Activated T-cell treated with anti-CD3 and anti-CD28 coated beads, Interleukin-2, amount 50 U/mL, for 4 hours (primary cell): ENCODE results near the gene POU3F3. TPM values are rescaled to one million over a fixed set of nuclear protein-coding genes. Genes with fewer than 3 reads are reported as not detected.

ENCODE experiments used
- ATAC-seq, 2 donors: fragments of 200-7000 bp; cut with Tn5 transposase; one replicate each; pipeline ENCODE4 v1.10.0; 2021
- DNase-seq: peaks from one replicate; pipeline ENCODE4 v3.0.0-alpha.2; 2020
- H3K27me3 Mint-ChIP-seq: one replicate; pipeline ENCODE4 v1.8.0; 2021; ENCODE audit warnings: low read depth, mixed read lengths
- H3K36me3 Mint-ChIP-seq: one replicate; pipeline ENCODE4 v1.8.0; 2022; ENCODE audit warnings: mixed read lengths; ENCODE audit not compliant: insufficient read depth
- H3K4me1 Mint-ChIP-seq: one replicate; pipeline ENCODE4 v1.8.0; 2021; ENCODE audit warnings: low read depth, mixed read lengths
- H3K4me3 Mint-ChIP-seq: one replicate; pipeline ENCODE4 v1.8.0; 2021; ENCODE audit warnings: mild to moderate bottlenecking, moderate library complexity, mixed read lengths
- H3K9me3 Mint-ChIP-seq: one replicate; pipeline ENCODE4 v1.8.0; 2021; ENCODE audit warnings: mixed read lengths
- total RNA-seq, 3 donors: library from RNA; stranded (reverse); gene quantifications; one replicate each; pipeline ENCODE4 v1.2.1, GENCODE V29; 2021

POU3F3 gene
- total RNA-seq, result not detected

DNA sequence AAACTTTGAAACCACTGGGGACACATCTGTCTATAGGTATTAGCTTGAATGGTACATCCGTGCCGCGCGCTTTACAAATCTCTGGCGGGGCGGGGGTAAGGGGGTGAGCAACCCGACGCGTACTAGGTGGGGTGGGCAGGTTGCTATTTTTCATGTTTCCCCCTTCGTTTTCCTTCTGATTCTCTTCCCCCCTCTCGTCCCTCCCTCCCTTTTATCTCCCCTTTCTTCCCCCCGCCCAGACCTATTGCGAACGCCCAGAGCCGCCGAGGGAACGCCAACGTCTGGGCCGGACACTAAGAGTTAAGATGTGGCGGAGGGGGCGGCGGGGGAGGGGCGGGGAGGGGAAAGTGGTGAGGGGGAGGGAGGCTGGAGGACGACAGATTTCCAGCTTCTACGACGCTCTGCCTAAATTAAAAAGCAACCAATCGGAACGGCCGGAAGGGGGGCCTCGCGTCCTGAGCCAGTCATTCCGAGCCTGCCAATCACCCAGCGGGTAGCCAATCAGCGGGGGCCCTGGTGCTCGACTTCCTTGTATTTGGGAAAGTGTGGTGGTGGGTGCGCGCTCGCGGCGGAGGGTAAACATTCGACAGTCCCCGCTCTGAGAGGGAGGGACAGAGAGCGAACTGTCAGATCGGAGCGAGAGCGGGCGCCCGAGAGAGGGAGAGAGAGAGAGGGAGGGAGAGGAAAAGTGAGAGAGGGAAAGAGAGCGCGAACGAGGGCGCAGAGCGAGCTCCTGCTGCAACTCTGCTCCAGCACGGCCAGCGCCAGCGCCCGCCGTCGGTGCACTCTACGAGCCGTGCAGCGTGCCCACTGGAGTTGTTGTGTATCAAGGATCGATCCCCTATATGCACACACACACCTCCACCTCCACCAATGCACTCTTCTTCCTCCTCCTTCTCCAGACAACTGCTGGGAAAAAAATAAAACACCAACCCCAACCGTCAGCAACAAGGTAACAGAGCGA lies at the start of gene POU3F3:
TSS of gene POU3F3 (plus strand) at position 582 of the 964 bp plus-strand sequence. CDS start 1,396 bp downstream, outside the sequence.
- peak within 1 kb of the TSS; percentile 81 for H3K4me3 Mint-ChIP-seq
- H3K36me3 Mint-ChIP-seq, result no peaks in the 10 kb centered on the region
- peaks cover 69% of the 10 kb centered on the region for H3K27me3 Mint-ChIP-seq
- DNase-seq (no peak), ATAC-seq (peak; percentile 37 to 40)
- peaks cover 33% of the 10 kb centered on the region for H3K4me1 Mint-ChIP-seq
- H3K9me3 Mint-ChIP-seq, result peaks cover 7% of the 10 kb centered on the region

DNA sequence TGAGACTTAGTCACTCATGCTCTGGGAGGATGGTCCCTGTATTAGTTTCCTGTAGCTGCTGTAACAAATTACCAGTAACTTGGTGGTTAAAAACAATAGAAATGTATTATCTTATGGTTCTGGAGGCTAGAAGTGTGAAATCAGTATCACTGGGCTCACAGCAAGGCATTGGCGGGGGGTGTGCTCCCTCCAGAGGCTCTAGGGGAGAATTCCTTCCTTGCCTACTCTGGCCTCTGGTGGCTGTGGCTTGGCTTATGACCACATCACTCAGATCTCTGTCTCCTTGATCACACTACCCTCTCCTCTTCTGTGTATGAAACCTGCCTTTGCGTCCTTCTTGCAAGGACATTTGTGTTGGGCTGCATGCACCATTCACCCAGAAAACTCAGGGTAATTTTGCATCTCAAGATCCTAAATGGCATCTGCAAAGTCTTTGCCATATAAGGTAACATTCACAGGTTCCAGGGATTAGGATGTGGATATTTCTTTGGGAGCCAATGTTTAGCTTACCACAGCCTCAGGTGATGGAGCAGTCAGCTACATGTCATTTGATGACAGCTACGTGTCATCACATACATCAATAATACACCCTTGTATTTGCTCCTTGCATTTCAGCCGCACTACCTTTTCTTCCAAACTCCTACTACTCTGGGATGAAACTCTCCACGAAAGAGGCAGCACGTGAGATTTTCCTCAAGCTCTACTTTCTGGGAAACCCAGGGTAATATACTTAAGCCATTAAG lies 49.6 kb upstream of the POU3F3 start:
- Mint-ChIP-seq H3K9me3 (peaks cover 15% of the 10 kb centered on the region), H3K36me3 (no peaks in the 10 kb centered on the region), H3K4me3 (no peak overlapping the region), H3K4me1 (no peaks in the 10 kb centered on the region), H3K27me3 (peaks cover 5% of the 10 kb centered on the region)
- DNase-seq (no peak), ATAC-seq (no peak)

GRCh38 chr2:104812286-104812685 lies 41.6 kb upstream of the POU3F3 start:
- no peaks in the 10 kb centered on the region for H3K36me3 Mint-ChIP-seq
- H3K4me1 Mint-ChIP-seq, result no peaks in the 10 kb centered on the region
- no peak overlapping the region for H3K4me3 Mint-ChIP-seq
- H3K9me3 Mint-ChIP-seq, result peaks cover 12% of the 10 kb centered on the region
- ATAC-seq (no peak), DNase-seq (no peak)
- peaks cover 8% of the 10 kb centered on the region for H3K27me3 Mint-ChIP-seq

DNA sequence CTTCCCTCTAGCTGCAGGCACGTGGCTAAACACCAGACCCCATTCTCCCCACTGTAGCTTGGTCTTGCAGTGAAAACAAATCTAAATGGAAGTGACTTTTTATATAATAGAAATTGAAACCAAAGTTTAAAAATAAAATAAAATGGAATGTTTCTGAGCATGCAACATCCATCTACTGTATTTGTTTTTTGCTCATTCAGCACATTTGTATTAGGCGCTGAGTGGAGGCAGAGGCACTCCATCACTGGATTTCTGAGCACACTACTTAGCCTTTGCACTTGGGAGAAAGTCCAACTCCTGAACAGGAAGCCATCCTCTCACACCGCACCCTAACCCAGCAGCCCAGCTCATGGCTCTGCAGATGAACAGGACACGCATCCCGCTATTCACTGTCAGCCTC lies 37.8 kb upstream of the POU3F3 start:
- no peaks in the 10 kb centered on the region for H3K4me1 Mint-ChIP-seq
- DNase-seq, result no peak
- no peak overlapping the region for H3K4me3 Mint-ChIP-seq
- no peaks in the 10 kb centered on the region for H3K9me3 Mint-ChIP-seq
- no peak for ATAC-seq
- peaks cover 11% of the 10 kb centered on the region for H3K27me3 Mint-ChIP-seq
- H3K36me3 Mint-ChIP-seq, result no peaks in the 10 kb centered on the region

DNA sequence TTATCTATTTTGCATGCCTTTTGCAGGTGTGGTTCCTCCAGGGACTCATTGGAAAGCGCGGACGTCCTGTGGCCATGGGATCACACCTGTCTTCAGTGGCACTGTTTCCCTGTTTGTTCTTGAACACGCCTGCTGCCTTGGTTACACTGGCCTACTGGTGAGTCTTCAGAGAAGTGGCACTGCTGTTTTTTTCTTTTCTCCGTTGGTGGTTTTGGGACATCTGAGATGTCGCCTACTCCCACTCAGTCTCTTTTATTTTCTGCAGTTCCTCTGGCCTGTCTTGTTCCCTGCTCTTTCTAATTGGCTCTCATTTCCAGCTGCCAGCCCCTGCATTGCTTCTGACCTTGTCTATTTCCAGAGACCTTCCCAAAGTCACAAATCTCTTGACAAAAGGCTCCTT lies 35.7 kb upstream of the POU3F3 start:
- DNase-seq (no peak), ATAC-seq (no peak)
- Mint-ChIP-seq H3K9me3 (no peaks in the 10 kb centered on the region), H3K4me3 (no peak overlapping the region), H3K27me3 (peaks cover 11% of the 10 kb centered on the region), H3K36me3 (no peaks in the 10 kb centered on the region), H3K4me1 (no peaks in the 10 kb centered on the region)

- Mint-ChIP-seq H3K27me3 (peaks cover 8% of the 10 kb centered on the region), H3K9me3 (peaks cover 4% of the 10 kb centered on the region), H3K36me3 (no peaks in the 10 kb centered on the region), H3K4me1 (no peaks in the 10 kb centered on the region), H3K4me3 (no peak overlapping the region)
- no peak for DNase-seq
- ATAC-seq, result no peak
These were observed 33.8 kb upstream of the POU3F3 start for GRCh38 chr2:104820126-104820525.

- H3K4me1 Mint-ChIP-seq, result no peaks in the 10 kb centered on the region
- DNase-seq (no peak), ATAC-seq (no peak)
- no peak overlapping the region for H3K4me3 Mint-ChIP-seq
- no peaks in the 10 kb centered on the region for H3K36me3 Mint-ChIP-seq
- H3K27me3 Mint-ChIP-seq, result peaks cover 8% of the 10 kb centered on the region
- H3K9me3 Mint-ChIP-seq, result peaks cover 4% of the 10 kb centered on the region
These were observed 28.6 kb upstream of the POU3F3 start for GRCh38 chr2:104825124-104825865.

DNA sequence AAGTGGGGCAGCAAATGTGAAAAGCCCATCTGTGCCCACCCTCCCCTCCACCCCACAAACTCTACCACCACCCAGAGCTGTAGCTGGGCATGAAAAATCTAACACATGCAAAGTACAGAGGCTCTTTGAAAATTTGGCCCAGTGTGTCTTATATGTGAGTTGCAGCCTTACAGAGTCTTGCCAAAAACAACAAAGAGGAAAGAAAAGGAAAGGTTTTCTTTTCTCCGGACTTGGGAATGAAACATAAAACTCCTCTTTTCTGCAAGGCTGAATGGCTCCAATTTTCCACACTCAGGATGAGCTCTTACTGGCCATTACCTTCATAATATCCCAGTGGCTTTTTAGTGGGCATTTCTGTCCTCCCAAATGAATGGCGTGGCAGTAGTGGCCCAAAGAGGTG lies 27.9 kb upstream of the POU3F3 start:
- H3K9me3 Mint-ChIP-seq, result peaks cover 4% of the 10 kb centered on the region
- no peak overlapping the region for H3K4me3 Mint-ChIP-seq
- H3K27me3 Mint-ChIP-seq, result peaks cover 8% of the 10 kb centered on the region
- DNase-seq, result no peak
- no peaks in the 10 kb centered on the region for H3K36me3 Mint-ChIP-seq
- no peaks in the 10 kb centered on the region for H3K4me1 Mint-ChIP-seq
- ATAC-seq, result no peak

GRCh38 chr2:104831742-104832141 lies 22.2 kb upstream of the POU3F3 start:
- peaks cover 16% of the 10 kb centered on the region for H3K27me3 Mint-ChIP-seq
- H3K36me3 Mint-ChIP-seq, result no peaks in the 10 kb centered on the region
- DNase-seq (no peak), ATAC-seq (no peak)
- no peaks in the 10 kb centered on the region for H3K9me3 Mint-ChIP-seq
- H3K4me3 Mint-ChIP-seq, result no peak overlapping the region
- no peaks in the 10 kb centered on the region for H3K4me1 Mint-ChIP-seq

DNA sequence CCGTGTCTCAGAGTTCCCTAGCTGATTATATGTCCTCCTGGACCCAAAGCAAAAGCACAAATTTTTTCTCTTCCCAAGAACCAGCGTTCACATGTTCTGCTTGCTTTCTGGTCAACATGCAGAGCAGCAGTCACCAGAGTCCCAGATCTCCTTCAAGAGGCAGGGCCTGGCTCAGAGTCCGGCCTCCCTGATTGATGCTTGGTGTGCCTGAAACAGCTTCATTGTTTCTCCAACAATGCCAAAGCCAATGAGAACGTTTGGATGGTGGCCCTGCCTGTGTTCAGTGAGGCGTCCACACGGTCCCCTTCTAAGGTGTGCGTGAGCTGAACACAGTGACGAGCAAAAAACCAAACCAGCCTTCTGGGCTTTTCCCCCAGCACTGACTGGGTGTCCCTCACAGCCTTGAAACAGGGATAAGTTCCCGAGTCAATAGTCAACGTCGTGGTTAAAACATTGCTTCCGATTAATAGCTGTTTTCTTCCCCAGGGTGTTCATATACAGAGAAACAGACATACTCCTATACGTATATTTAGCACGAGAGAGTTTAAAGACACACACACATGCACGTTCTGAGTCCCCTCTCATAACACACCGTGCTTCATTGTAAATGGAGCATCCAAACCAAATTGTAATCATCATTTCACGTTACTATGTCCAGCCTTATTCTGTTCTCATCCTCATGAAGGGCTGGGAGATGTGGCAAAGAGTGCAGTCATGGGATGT lies 19.3 kb upstream of the POU3F3 start:
- Mint-ChIP-seq H3K9me3 (no peaks in the 10 kb centered on the region), H3K4me1 (no peaks in the 10 kb centered on the region), H3K4me3 (no peak overlapping the region), H3K27me3 (peaks cover 15% of the 10 kb centered on the region), H3K36me3 (no peaks in the 10 kb centered on the region)
- ATAC-seq (no peak), DNase-seq (no peak)

DNA sequence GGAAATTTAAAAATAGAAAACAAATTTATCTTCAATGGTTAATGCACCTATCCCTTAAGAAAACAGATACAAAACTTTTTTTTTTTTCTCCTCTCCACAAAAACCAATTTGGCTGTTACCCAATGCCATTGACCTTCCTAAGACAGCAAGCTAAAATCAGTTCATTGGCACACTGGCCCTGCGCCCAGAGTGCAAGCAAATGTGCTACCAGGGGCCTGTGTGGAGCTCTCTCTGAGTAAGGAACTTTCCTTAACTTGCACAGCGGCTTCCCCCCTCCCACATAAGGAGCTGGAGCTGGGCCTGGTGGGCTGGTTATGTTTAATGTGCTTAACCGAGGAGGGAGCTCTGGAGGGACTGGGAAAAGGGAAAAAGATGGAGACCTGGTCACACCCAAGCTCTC lies 17.6 kb upstream of the POU3F3 start:
- Mint-ChIP-seq H3K4me3 (no peak overlapping the region), H3K27me3 (peaks cover 15% of the 10 kb centered on the region), H3K9me3 (no peaks in the 10 kb centered on the region), H3K4me1 (no peaks in the 10 kb centered on the region), H3K36me3 (no peaks in the 10 kb centered on the region)
- DNase-seq, result no peak
- no peak for ATAC-seq

DNA sequence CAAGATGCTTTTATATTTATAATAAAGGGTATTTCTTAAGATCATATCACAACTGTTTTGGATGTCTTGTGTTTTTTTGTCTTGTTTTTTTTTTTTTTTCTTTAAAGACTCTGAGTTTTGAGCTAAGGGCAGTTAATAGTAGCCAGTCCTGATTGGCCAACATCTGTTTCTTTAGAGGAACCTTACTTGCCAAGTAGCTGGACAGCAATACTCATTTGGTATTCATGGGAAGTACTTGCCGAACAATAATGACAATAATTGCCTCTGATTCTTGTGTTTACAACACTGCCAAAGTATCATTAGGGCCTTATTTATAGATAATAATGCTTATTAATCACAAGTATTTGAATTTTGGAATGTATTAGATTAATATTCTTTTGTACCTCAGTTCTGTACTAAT lies 17.1 kb upstream of the POU3F3 start:
- H3K36me3 Mint-ChIP-seq, result no peaks in the 10 kb centered on the region
- H3K27me3 Mint-ChIP-seq, result peaks cover 19% of the 10 kb centered on the region
- ATAC-seq (no peak), DNase-seq (no peak)
- H3K9me3 Mint-ChIP-seq, result no peaks in the 10 kb centered on the region
- H3K4me1 Mint-ChIP-seq, result no peaks in the 10 kb centered on the region
- no peak overlapping the region for H3K4me3 Mint-ChIP-seq

DNA sequence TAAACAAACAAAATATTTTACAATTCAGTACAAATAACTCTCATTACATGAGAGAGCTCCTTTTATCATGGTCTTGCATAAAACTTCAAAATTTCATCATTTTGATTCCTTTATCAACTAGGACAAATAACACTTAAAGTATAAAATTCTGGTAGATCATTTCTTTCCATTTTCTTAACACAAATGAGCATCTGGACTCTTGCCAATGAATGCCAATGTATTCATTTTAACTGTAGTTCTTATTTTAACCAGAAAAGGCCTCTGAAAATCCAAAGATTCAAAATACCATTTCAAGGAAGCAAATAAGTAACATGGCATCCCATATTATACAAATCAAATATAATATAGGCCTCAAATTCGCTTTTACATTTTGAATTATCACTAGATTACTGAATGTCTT lies 13.8 kb upstream of the POU3F3 start:
- H3K36me3 Mint-ChIP-seq, result no peaks in the 10 kb centered on the region
- H3K27me3 Mint-ChIP-seq, result peaks cover 35% of the 10 kb centered on the region
- ATAC-seq, result no peak
- peaks cover 6% of the 10 kb centered on the region for H3K4me1 Mint-ChIP-seq
- H3K9me3 Mint-ChIP-seq, result no peaks in the 10 kb centered on the region
- no peak for DNase-seq
- H3K4me3 Mint-ChIP-seq, result no peak overlapping the region
